GM23338 (cell line): Measurements from ENCODE around the gene TAL2. TPM values are rescaled to one million over a fixed set of nuclear protein-coding genes. Genes with fewer than 3 reads are reported as not detected.

ENCODE experiments used
- ATAC-seq: fragments of 200-7000 bp; cut with Tn5 transposase; 3 replicates; pipeline ENCODE4 v1.9.1; 2020
- DNase-seq: peaks from one replicate; pipeline ENCODE4 v3.0.0-alpha.2; 2015; ENCODE audit warnings: low spot score
- H2AFZ ChIP-seq: fragments of 200-600 bp; sonication (generic); 2 replicates; pipeline ENCODE4 v1.8.0; 2016; ENCODE audit warnings: antibody characterized with exemption, mild to moderate bottlenecking, moderate library complexity
- H3F3A ChIP-seq: fragments of 200-600 bp; sonication (generic); replicated peaks from 2 replicates; pipeline ENCODE4 v1.8.0; 2017; ENCODE audit warnings: antibody characterized with exemption, mixed run types, low read depth
- H3K27ac ChIP-seq: fragments of 200-600 bp; sonication (generic); 2 replicates; pipeline ENCODE4 v1.6.1; 2016; ENCODE audit warnings: low read depth
- H3K27me3 ChIP-seq: fragments of 200-600 bp; sonication (generic); 2 replicates; pipeline ENCODE4 v1.8.0; 2016; ENCODE audit warnings: mild to moderate bottlenecking, mixed run types, moderate library complexity; ENCODE audit not compliant: insufficient read depth
- H3K36me3 ChIP-seq: fragments of 200-600 bp; sonication (generic); 2 replicates; pipeline ENCODE4 v1.8.0; 2016; ENCODE audit warnings: mild to moderate bottlenecking; ENCODE audit not compliant: insufficient read depth
- H3K4me1 ChIP-seq: fragments of 200-600 bp; sonication (generic); 2 replicates; pipeline ENCODE4 v1.8.0; 2016; ENCODE audit warnings: mild to moderate bottlenecking, moderate library complexity; ENCODE audit not compliant: insufficient read depth
- H3K4me2 ChIP-seq: fragments of 200-600 bp; sonication (generic); 2 replicates; pipeline ENCODE4 v1.7.1; 2017; ENCODE audit warnings: mixed run types
- H3K4me3 ChIP-seq: fragments of 200-600 bp; sonication (generic); 2 replicates; pipeline ENCODE4 v1.6.1; 2016; ENCODE audit warnings: mixed run types
- H3K79me2 ChIP-seq: fragments of 200-600 bp; sonication (generic); replicated peaks from 2 replicates; pipeline ENCODE4 v1.8.0; 2017; ENCODE audit warnings: mild to moderate bottlenecking; ENCODE audit not compliant: insufficient read depth
- H3K9me2 ChIP-seq: fragments of 200-600 bp; sonication (generic); 2 replicates; pipeline ENCODE4 v1.8.0; 2017; ENCODE audit not compliant: insufficient read depth
- H4K20me1 ChIP-seq: fragments of 200-600 bp; sonication (generic); replicated peaks from 2 replicates; pipeline ENCODE4 v1.8.0; 2017; ENCODE audit warnings: mild to moderate bottlenecking; ENCODE audit not compliant: insufficient read depth
- H3K27ac Mint-ChIP-seq: 2 replicates; pipeline ENCODE4 v1.8.0; 2020; ENCODE audit warnings: inconsistent platforms, mild to moderate bottlenecking, moderate library complexity, mixed read lengths
- H3K27me3 Mint-ChIP-seq: 3 replicates; pipeline ENCODE4 v1.8.0; 2022; ENCODE audit warnings: low read depth, mild to moderate bottlenecking, moderate library complexity, mixed read lengths, inconsistent platforms; ENCODE audit not compliant: insufficient read depth, poor library complexity
- H3K36me3 Mint-ChIP-seq: 3 replicates; pipeline ENCODE4 v1.8.0; 2021; ENCODE audit warnings: low read depth, mild to moderate bottlenecking, inconsistent platforms, moderate library complexity, mixed read lengths
- H3K4me1 Mint-ChIP-seq: 3 replicates; pipeline ENCODE4 v1.8.0; 2020; ENCODE audit warnings: mild to moderate bottlenecking, inconsistent platforms, mixed read lengths
- H3K4me3 Mint-ChIP-seq: 3 replicates; pipeline ENCODE4 v1.8.0; 2021; ENCODE audit warnings: moderate library complexity, mild to moderate bottlenecking, inconsistent platforms, mixed read lengths
- H3K9me3 Mint-ChIP-seq: 3 replicates; pipeline ENCODE4 v1.8.0; 2020; ENCODE audit warnings: moderate library complexity, mild to moderate bottlenecking, inconsistent platforms, mixed read lengths
- CREB1 ChIP-seq: fragments of 250-450 bp; sonication (Bioruptor Pico); IDR thresholded peaks from 2 replicates; pipeline ENCODE4 v1.5.0; 2020; ENCODE audit warnings: low read depth, mild to moderate bottlenecking, moderate library complexity
- CTCF ChIP-seq, 2 experiments: fragments of 200-600 bp in 1 of 2; sonication (generic) in 1 of 2; conservative IDR thresholded peaks; 2 replicates each; pipeline versions ENCODE4 v1.5.1 to v1.6.1; 2016 to 2017; ENCODE audit warnings: antibody characterized with exemption in 2 of 2, low read depth in 2 of 2, mild to moderate bottlenecking in 2 of 2, moderate library complexity in 1 of 2
- ETS1 ChIP-seq: IDR thresholded peaks from 2 replicates; pipeline ENCODE4 v1.6.1; 2016; ENCODE audit warnings: antibody characterized with exemption
- EZH2 ChIP-seq: fragments of 200-600 bp; sonication (generic); IDR thresholded peaks from one replicate; pipeline ENCODE4 v1.8.0; 2017; ENCODE audit warnings: antibody characterized with exemption, mild to moderate bottlenecking, low read depth; ENCODE audit not compliant: unreplicated experiment
- EZH2phosphoT487 ChIP-seq: fragments of 200-600 bp; sonication (generic); IDR thresholded peaks from one replicate; pipeline ENCODE4 v1.8.1; 2018; ENCODE audit warnings: antibody characterized with exemption; ENCODE audit not compliant: unreplicated experiment
- JUNB ChIP-seq: IDR thresholded peaks from one replicate; pipeline ENCODE4 v1.6.1; 2016; ENCODE audit warnings: antibody characterized with exemption; ENCODE audit not compliant: unreplicated experiment
- NANOG ChIP-seq: IDR thresholded peaks from 2 replicates; pipeline ENCODE4 v1.6.1; 2016; ENCODE audit warnings: antibody characterized with exemption, borderline replicate concordance
- POLR2AphosphoS5 ChIP-seq: IDR thresholded peaks from 2 replicates; pipeline ENCODE4 v1.6.1; 2016; ENCODE audit warnings: antibody characterized with exemption, low read depth
- REST ChIP-seq: IDR thresholded peaks from one replicate; pipeline ENCODE4 v1.6.1; 2018; ENCODE audit warnings: antibody characterized with exemption; ENCODE audit not compliant: unreplicated experiment
- STAT1 ChIP-seq: IDR thresholded peaks from one replicate; pipeline ENCODE4 v1.6.1; 2016; ENCODE audit warnings: antibody characterized with exemption; ENCODE audit not compliant: unreplicated experiment
- ZNF114 ChIP-seq: fragments of 250-450 bp; sonication (Bioruptor Pico); IDR thresholded peaks from 2 replicates; pipeline ENCODE4 v1.5.0; 2020; ENCODE audit warnings: mild to moderate bottlenecking, moderate library complexity
- ZNF331 ChIP-seq: fragments of 250-450 bp; sonication (Bioruptor Pico); IDR thresholded peaks from 2 replicates; pipeline ENCODE4 v1.5.0; 2020; ENCODE audit warnings: low read depth, mild to moderate bottlenecking, moderate library complexity
- ZNF462 ChIP-seq: fragments of 250-450 bp; sonication (Bioruptor Pico); IDR thresholded peaks from 2 replicates; pipeline ENCODE4 v1.5.0; 2020; ENCODE audit warnings: mild to moderate bottlenecking, moderate library complexity
- long read RNA-seq: library from polyadenylated mRNA; unstranded; transcript quantifications from one replicate; pipeline ENCODE4 v2.0.0, GENCODE V29; 2020; ENCODE audit not compliant: unreplicated experiment
- polyA plus RNA-seq: library from polyadenylated mRNA; unstranded; fragments of >200 nt; fragmentation: Nextera tagmentation; extraction: Ambion mirVana; gene quantifications from 2 replicates; pipeline ENCODE4 v1.2.1, GENCODE V29; 2016
- total RNA-seq: library from RNA; depleted of rRNA; stranded (reverse); fragments of >200 nt; shearing (Covaris generic); gene quantifications from 2 replicates; pipeline ENCODE4 v1.2.3, GENCODE V29; 2014; rRNA removed

Gene TAL2
- total RNA-seq (not detected in 2 replicates), polyA plus RNA-seq (0.37 and 0.79 TPM in 2 replicates)
- long read RNA-seq: 0 reads

GRCh38 chr9:105662184-105663104 lies at the start of gene TAL2:
Gene TAL2, plus strand, starts transcription at chr9:105662457. Its CDS starts 40 bp downstream, at chr9:105662497.
- no peaks in the 10 kb centered on the region for H3K36me3 ChIP-seq
- H3K4me1 ChIP-seq: no peaks in the 10 kb centered on the region
- no peak within 1 kb of the TSS for H3K4me3 Mint-ChIP-seq
- H3K9me2 ChIP-seq: no peaks in the 10 kb centered on the region
- H3K27me3 Mint-ChIP-seq: peaks cover 5% of the 10 kb centered on the region
- peaks cover 3% of the 10 kb centered on the region; the same call in 2 of the 3 replicates for H3K4me1 Mint-ChIP-seq
- no peak within 1 kb of the TSS for H3K4me2 ChIP-seq
- H4K20me1 ChIP-seq: no peaks in the 10 kb centered on the region
- DNase-seq (no peak), ATAC-seq (no peak)
- no peak within 1 kb of the TSS for H3K27ac ChIP-seq
- H2AFZ ChIP-seq: no peak within 1 kb of the TSS
- H3K79me2 ChIP-seq: no peaks in the 10 kb centered on the region
- H3K27me3 ChIP-seq: peaks cover 7% of the 10 kb centered on the region
- no peaks in the 10 kb centered on the region for H3K36me3 Mint-ChIP-seq
- H3K4me3 ChIP-seq: no peak within 1 kb of the TSS
- H3K9me3 Mint-ChIP-seq: no peaks in the 10 kb centered on the region
- H3K27ac Mint-ChIP-seq: no peak within 1 kb of the TSS
- no peaks in the 10 kb centered on the region for H3F3A ChIP-seq
- TF ChIP-seq ZNF462 (CRISPR knock-in tag): no peak
- no peak for TF ChIP-seq ZNF331 (CRISPR knock-in tag)
- TF ChIP-seq REST: no peak
- no peak for TF ChIP-seq JUNB
- TF ChIP-seq CTCF (conservative IDR thresholded peaks at IDR 0.05; ENCODE audit: low read depth in 2 of 2): no peak
- no peak for TF ChIP-seq POLR2AphosphoS5
- TF ChIP-seq CREB1: no peak
- TF ChIP-seq ETS1: no peak
- no peak for TF ChIP-seq EZH2
- TF ChIP-seq STAT1: no peak
- TF ChIP-seq NANOG: no peak
- no peak for TF ChIP-seq EZH2phosphoT487
- no peak for TF ChIP-seq ZNF114 (CRISPR knock-in tag)
